ENCODE measurements around the gene SNX7.

Gene SNX7

GRCh38 chr1:98697781-98698180, 36.3 kb downstream of the SNX7 start:
- no peak for FAIRE-seq

- no peak for FAIRE-seq
Measured at GRCh38 chr1:98698625-98699024, 37.1 kb downstream of the SNX7 start.

- FAIRE-seq, result peak; percentile 33
Measured at GRCh38 chr1:98700228-98700627, 38.7 kb downstream of the SNX7 start.

- no peak for FAIRE-seq
Measured at GRCh38 chr1:98702976-98703375, 41.5 kb downstream of the SNX7 start.

- no peak for FAIRE-seq
Measured at GRCh38 chr1:98704474-98704873, 43.0 kb downstream of the SNX7 start.

- FAIRE-seq, result no peak
Measured at GRCh38 chr1:98704971-98705370, 43.5 kb downstream of the SNX7 start.

- FAIRE-seq, result no peak
Measured at GRCh38 chr1:98705591-98705990, 44.1 kb downstream of the SNX7 start.

GRCh38 chr1:98706173-98706843, 44.8 kb downstream of the SNX7 start:
- no peak for FAIRE-seq

- FAIRE-seq, result no peak
Measured at GRCh38 chr1:98707556-98707955, 46.0 kb downstream of the SNX7 start.

- no peak for FAIRE-seq
Measured at GRCh38 chr1:98709906-98710305, 48.4 kb downstream of the SNX7 start.

GRCh38 chr1:98723574-98723973, 62.1 kb downstream of the SNX7 start:
- FAIRE-seq, result no peak

GRCh38 chr1:98732985-98733781, 71.7 kb downstream of the SNX7 start:
- no peak for FAIRE-seq

- FAIRE-seq, result no peak
Measured at GRCh38 chr1:98733782-98734112, 72.2 kb downstream of the SNX7 start.

GRCh38 chr1:98735756-98736155, 74.2 kb downstream of the SNX7 start:
- FAIRE-seq, result no peak

- FAIRE-seq, result no peak
Measured at GRCh38 chr1:98737835-98738234, 76.3 kb downstream of the SNX7 start.

GRCh38 chr1:98739762-98740161, 78.2 kb downstream of the SNX7 start:
- no peak for FAIRE-seq

GRCh38 chr1:98741164-98741563, 79.6 kb downstream of the SNX7 start:
- FAIRE-seq, result no peak

- no peak for FAIRE-seq
Measured at GRCh38 chr1:98749152-98749756, 87.7 kb downstream of the SNX7 start.

- no peak for FAIRE-seq
Measured at GRCh38 chr1:98754176-98754575, 92.7 kb downstream of the SNX7 start.

- FAIRE-seq, result no peak
Measured at GRCh38 chr1:98761219-98761865, 99.8 kb downstream of the SNX7 start.

GRCh38 chr1:98763488-98764150, 102.1 kb downstream of the SNX7 start:
- no peak for FAIRE-seq

GRCh38 chr1:98764485-98764884, 103.0 kb downstream of the SNX7 start:
- no peak for FAIRE-seq

- FAIRE-seq, result no peak
Measured at GRCh38 chr1:98766255-98766654, 104.7 kb downstream of the SNX7 start.

All from colon (tissue), 2 donors.